Calu3 (cell line): ENCODE measurements around the gene PIK3C2G. TPM values are rescaled to one million over a fixed set of nuclear protein-coding genes. Genes with fewer than 3 reads are reported as not detected.

Experiments
- BruUV-seq: library from RNA; stranded (reverse); fragments of 400-500 nt; replicated peaks from 2 replicates; lab custom pipeline; 2021; lab: Mats Ljungman, UMichigan
- CTCF ChIA-PET: fragments of 300-600 bp; sonication (Branson Sonifier 250); formaldehyde crosslinking; loops from one replicate; lab custom pipeline; 2022; ENCODE audit warnings: antibody characterized with exemption; lab: Charles Lee
- DNase-seq: peaks from one replicate; pipeline ENCODE4 v3.0.0; 2022
- H3K27ac Mint-ChIP-seq: one replicate; pipeline ENCODE4 v1.8.0; 2022; ENCODE audit warnings: mixed read lengths; ENCODE audit not compliant: unreplicated experiment
- H3K27me3 Mint-ChIP-seq: one replicate; pipeline ENCODE4 v1.8.0; 2022; ENCODE audit warnings: mixed read lengths; ENCODE audit not compliant: unreplicated experiment
- H3K36me3 Mint-ChIP-seq: one replicate; pipeline ENCODE4 v1.8.0; 2022; ENCODE audit warnings: mild to moderate bottlenecking, moderate library complexity, mixed read lengths; ENCODE audit not compliant: insufficient read depth, unreplicated experiment
- H3K4me1 Mint-ChIP-seq: one replicate; pipeline ENCODE4 v1.8.0; 2022; ENCODE audit warnings: mild to moderate bottlenecking, low read depth, mixed read lengths; ENCODE audit not compliant: unreplicated experiment
- H3K4me3 Mint-ChIP-seq: one replicate; pipeline ENCODE4 v1.8.0; 2022; ENCODE audit warnings: mild to moderate bottlenecking, low read depth, moderate library complexity, mixed read lengths; ENCODE audit not compliant: unreplicated experiment
- H3K9me3 Mint-ChIP-seq: one replicate; pipeline ENCODE4 v1.8.0; 2022; ENCODE audit warnings: low read depth, mixed read lengths; ENCODE audit not compliant: unreplicated experiment
- CTCF ChIP-seq: fragments of 200-600 bp; IDR thresholded peaks from one replicate; pipeline ENCODE4 v1.8.0; 2022; ENCODE audit warnings: antibody characterized with exemption; ENCODE audit not compliant: unreplicated experiment
- intact Hi-C: fragments of 100-400 bp; cut with micrococcal nuclease; formaldehyde crosslinking; loops from one replicate; pipeline ENCODE4 v1.10.0; 2022; ENCODE audit not compliant: unreplicated experiment
- total RNA-seq: library from RNA; stranded (reverse); gene quantifications from 2 replicates; pipeline ENCODE4 v1.2.3, GENCODE V29; 2022

Gene PIK3C2G
- total RNA-seq, 1 experiment from 2014 or later = 24.0 TPM

- DNase-seq = no peak
- peaks cover 2% of the 10 kb centered on the region for H3K9me3 Mint-ChIP-seq
- intact Hi-C loops = no loop called here
- peaks cover 4% of the 10 kb centered on the region for H3K36me3 Mint-ChIP-seq
- H3K27me3 Mint-ChIP-seq = no peaks in the 10 kb centered on the region
- no peaks in the 10 kb centered on the region for H3K4me1 Mint-ChIP-seq
- CTCF ChIA-PET = no interaction called here
- TF ChIP-seq CTCF = no peak
- BruUV-seq = no TSS peak
- no peak overlapping the region for H3K4me3 Mint-ChIP-seq
- H3K27ac Mint-ChIP-seq = no peak overlapping the region
These were observed 96.8 kb downstream of the PIK3C2G start for GRCh38 chr12:18358077-18358476.

- BruUV-seq = no TSS peak
- no peak overlapping the region for H3K4me3 Mint-ChIP-seq
- no peak for TF ChIP-seq CTCF
These were observed 97.6 kb downstream of the PIK3C2G start for GRCh38 chr12:18358930-18359329.

GRCh38 chr12:18361433-18361832 lies 100.1 kb downstream of the PIK3C2G start:
- no TSS peak for BruUV-seq
- CTCF ChIA-PET = interaction anchor here (0.5 kb wide), 1 partner anchor 411 kb away, joined by 3 read pairs; no protein-coding TSS in a partner anchor
- H3K36me3 Mint-ChIP-seq = peaks cover 18% of the 10 kb centered on the region
- no peaks in the 10 kb centered on the region for H3K27me3 Mint-ChIP-seq
- no peak overlapping the region for H3K4me3 Mint-ChIP-seq
- H3K27ac Mint-ChIP-seq = no peak overlapping the region
- H3K9me3 Mint-ChIP-seq = peaks cover 2% of the 10 kb centered on the region
- H3K4me1 Mint-ChIP-seq = no peaks in the 10 kb centered on the region
- intact Hi-C loops = no loop called here
- no peak for DNase-seq
- no peak for TF ChIP-seq CTCF

More at GRCh38 chr12:18358930-18359329, 97.6 kb downstream of the PIK3C2G start:
- Mint-ChIP-seq H3K36me3 (peaks cover 9% of the 10 kb centered on the region), H3K27me3 (no peaks in the 10 kb centered on the region), H3K4me1 (no peaks in the 10 kb centered on the region), H3K27ac (no peak overlapping the region), H3K9me3 (peaks cover 2% of the 10 kb centered on the region)
- CTCF ChIA-PET = no interaction called here
- intact Hi-C loops = no loop called here
- DNase-seq = no peak

GRCh38 chr12:18363321-18363720 lies 102.0 kb downstream of the PIK3C2G start:
- H3K27me3 Mint-ChIP-seq = no peaks in the 10 kb centered on the region
- DNase-seq = no peak
- BruUV-seq = no TSS peak
- H3K27ac Mint-ChIP-seq = no peak overlapping the region
- H3K9me3 Mint-ChIP-seq = peaks cover 2% of the 10 kb centered on the region
- no peaks in the 10 kb centered on the region for H3K4me1 Mint-ChIP-seq
- peaks cover 18% of the 10 kb centered on the region for H3K36me3 Mint-ChIP-seq
- H3K4me3 Mint-ChIP-seq = no peak overlapping the region
- TF ChIP-seq CTCF = no peak
- intact Hi-C loops = no loop called here
- CTCF ChIA-PET = no interaction called here
